H1 (cell line): ENCODE results near the gene TFAP2A. TPM values are rescaled to one million over a fixed set of nuclear protein-coding genes. Genes with fewer than 3 reads are reported as not detected.

ENCODE experiments used
- EGR1 ChIP-seq: IDR thresholded peaks from 2 replicates; pipeline ENCODE4 v1.6.1; 2011; ENCODE audit warnings: low read depth, low read length, borderline replicate concordance
- POLR2AphosphoS5 ChIP-seq: IDR thresholded peaks from 2 replicates; pipeline ENCODE4 v1.6.1; 2011; ENCODE audit warnings: low read depth, low read length
- POU5F1 ChIP-seq: IDR thresholded peaks from 2 replicates; pipeline ENCODE4 v1.6.1; 2011; ENCODE audit warnings: low read depth, mild to moderate bottlenecking, low read length, moderate library complexity
- TCF12 ChIP-seq: IDR thresholded peaks from 2 replicates; pipeline ENCODE4 v1.6.1; 2011; ENCODE audit warnings: low read depth, mild to moderate bottlenecking, low read length
- YY1 ChIP-seq: IDR thresholded peaks from 2 replicates; pipeline ENCODE4 v1.6.1; 2011; ENCODE audit warnings: low read depth, mild to moderate bottlenecking, low read length
- polyA plus RNA-seq, 7 experiments: library from polyadenylated mRNA; depleted of rRNA in 3 of 7; stranded (reverse) in 5 of 7; unstranded in 2 of 7; fragments of >200 nt in 5 of 7; fragments of 200-250 nt in 2 of 7; gene quantifications; 1 replicate in 5 of 7; 2 replicates in 1 of 7; 4 replicates in 1 of 7; pipeline versions ENCODE4 v1.2.1 to v1.2.3, GENCODE V29; 2011 to 2013; ENCODE audit warnings: missing spikeins in 2 of 7, mixed read lengths in 2 of 7
- total RNA-seq: library from RNA; stranded (reverse); fragmentation: NEBNext Ultra II Directional; extraction: Animal tissue kit (Norgen Biotek cat#: 25700); gene quantifications from 2 replicates; pipeline ENCODE4 v1.2.1, GENCODE V29; 2021

The TFAP2A gene
- total and polyA plus RNA-seq, 2 of the 8 experiments (the other 6 are each of a cell fraction or from before 2014, with no cell fraction given), result 0.23 TPM; not detected in 1

DNA sequence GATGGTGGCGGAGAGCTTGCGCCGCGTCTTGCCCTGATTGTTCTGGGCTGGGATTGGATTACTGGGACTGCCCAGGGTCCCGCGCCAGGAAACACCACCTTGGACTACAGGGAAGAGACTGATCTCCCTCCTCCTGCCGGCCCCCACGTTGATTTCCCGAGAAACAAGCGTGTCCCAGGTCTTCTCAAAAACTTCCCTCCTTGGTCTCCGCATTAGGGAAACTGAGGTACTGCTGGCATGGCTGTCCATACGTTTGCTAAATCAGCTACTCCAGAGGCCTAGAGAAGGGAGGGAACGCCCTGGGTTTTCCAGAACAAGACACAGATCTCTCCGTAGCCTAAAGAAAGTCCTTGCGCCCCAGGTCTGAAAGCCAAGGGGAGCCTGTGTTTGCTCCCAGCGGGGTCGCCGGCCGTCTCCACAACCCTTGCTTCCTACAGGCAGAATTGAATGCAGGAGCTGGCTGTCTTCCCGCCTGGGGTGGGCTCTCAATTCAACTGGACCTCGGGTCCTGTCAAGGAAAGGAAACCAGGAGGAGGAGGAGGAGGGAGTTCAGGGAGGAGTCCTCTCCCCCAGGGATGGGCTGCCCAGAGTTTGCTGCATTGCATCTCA, 29.2 kb downstream of the TFAP2A start (continued):
- no peak for TF ChIP-seq POLR2AphosphoS5
- TF ChIP-seq TCF12, result no peak
- no peak for TF ChIP-seq YY1
- TF ChIP-seq EGR1, result no peak
- no peak for TF ChIP-seq POU5F1
